C4-2B (cell line): ENCODE results near the gene MSX1.

ENCODE experiments used
- H3K27ac ChIP-seq: fragments of 450-650 bp; 2 replicates; pipeline ENCODE4 v1.5.1; 2017
- ZFX ChIP-seq: fragments of 450-650 bp; IDR thresholded peaks from 2 replicates; pipeline ENCODE4 v1.6.1; 2017
- TF ChIP-seq, protein P1 (sequence below): fragments of 450-650 bp; conservative IDR thresholded peaks from 2 replicates; pipeline ENCODE4 v1.5.1; 2017; ENCODE audit warnings: mild to moderate bottlenecking

Gene MSX1

DNA sequence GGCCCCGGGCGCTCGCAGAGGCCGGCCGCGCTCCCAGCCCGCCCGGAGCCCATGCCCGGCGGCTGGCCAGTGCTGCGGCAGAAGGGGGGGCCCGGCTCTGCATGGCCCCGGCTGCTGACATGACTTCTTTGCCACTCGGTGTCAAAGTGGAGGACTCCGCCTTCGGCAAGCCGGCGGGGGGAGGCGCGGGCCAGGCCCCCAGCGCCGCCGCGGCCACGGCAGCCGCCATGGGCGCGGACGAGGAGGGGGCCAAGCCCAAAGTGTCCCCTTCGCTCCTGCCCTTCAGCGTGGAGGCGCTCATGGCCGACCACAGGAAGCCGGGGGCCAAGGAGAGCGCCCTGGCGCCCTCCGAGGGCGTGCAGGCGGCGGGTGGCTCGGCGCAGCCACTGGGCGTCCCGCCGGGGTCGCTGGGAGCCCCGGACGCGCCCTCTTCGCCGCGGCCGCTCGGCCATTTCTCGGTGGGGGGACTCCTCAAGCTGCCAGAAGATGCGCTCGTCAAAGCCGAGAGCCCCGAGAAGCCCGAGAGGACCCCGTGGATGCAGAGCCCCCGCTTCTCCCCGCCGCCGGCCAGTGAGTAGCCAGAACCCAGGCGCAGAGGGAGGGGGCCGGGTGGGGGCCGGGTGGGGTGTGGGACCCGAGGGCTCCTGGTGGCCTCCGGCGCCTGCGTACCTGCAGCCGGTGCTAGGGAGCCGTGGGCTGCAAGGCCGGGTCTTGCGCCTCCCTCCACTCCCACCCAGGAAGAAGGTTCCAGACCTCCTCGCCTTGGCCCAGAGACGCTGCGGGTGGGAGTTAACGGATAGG lies 534 bp downstream of the MSX1 start:
- TF ChIP-seq ZFX, result peak; percentile 64; the same call in 1 of the 2 replicates
- TF ChIP-seq, protein P1, sequence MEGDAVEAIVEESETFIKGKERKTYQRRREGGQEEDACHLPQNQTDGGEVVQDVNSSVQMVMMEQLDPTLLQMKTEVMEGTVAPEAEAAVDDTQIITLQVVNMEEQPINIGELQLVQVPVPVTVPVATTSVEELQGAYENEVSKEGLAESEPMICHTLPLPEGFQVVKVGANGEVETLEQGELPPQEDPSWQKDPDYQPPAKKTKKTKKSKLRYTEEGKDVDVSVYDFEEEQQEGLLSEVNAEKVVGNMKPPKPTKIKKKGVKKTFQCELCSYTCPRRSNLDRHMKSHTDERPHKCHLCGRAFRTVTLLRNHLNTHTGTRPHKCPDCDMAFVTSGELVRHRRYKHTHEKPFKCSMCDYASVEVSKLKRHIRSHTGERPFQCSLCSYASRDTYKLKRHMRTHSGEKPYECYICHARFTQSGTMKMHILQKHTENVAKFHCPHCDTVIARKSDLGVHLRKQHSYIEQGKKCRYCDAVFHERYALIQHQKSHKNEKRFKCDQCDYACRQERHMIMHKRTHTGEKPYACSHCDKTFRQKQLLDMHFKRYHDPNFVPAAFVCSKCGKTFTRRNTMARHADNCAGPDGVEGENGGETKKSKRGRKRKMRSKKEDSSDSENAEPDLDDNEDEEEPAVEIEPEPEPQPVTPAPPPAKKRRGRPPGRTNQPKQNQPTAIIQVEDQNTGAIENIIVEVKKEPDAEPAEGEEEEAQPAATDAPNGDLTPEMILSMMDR, result no peak
- peak overlapping the region; percentile 72 for H3K27ac ChIP-seq

DNA sequence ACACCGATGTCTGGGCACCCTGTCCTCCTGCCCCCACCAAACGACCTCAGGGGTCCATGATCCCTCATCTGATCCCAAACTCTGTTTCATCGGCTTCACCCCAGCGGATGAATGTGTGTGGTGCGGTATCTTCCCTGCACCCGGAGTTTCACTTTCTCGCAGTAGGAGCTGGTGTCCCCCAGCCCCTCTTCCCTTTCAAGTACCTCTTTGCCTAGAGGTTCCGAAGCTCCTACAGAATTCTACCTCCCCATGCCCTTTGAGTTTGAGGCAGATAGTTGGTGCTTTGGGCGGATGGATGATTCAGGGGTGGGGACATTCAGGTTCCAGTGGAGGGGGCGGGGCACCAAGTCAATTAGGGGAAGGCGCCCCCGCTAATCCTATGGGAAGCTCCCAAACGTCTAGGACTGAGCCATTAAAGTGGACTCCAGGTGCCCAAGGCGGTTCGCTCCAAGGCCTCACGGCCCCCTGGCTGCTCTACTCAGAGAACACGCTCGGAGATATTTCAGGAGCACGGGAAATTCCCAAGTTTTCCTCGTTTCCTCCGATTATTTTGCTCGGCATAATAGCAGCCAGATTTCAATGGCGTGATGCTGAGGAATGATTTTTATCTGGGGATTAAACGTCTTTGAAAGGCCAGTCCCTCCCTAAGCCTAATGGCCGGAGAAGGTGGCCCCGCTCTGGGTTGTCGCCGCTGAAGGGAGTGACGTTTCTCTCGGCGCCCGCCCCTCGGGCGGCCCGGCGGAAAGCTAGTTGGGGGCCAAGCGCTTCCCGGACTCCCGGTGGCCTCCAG lies 1.3 kb downstream of the MSX1 start:
- H3K27ac ChIP-seq, result peak overlapping the region; percentile 72; the same call in 1 of the 2 replicates
- TF ChIP-seq, protein P1, result no peak
- no peak for TF ChIP-seq ZFX

DNA sequence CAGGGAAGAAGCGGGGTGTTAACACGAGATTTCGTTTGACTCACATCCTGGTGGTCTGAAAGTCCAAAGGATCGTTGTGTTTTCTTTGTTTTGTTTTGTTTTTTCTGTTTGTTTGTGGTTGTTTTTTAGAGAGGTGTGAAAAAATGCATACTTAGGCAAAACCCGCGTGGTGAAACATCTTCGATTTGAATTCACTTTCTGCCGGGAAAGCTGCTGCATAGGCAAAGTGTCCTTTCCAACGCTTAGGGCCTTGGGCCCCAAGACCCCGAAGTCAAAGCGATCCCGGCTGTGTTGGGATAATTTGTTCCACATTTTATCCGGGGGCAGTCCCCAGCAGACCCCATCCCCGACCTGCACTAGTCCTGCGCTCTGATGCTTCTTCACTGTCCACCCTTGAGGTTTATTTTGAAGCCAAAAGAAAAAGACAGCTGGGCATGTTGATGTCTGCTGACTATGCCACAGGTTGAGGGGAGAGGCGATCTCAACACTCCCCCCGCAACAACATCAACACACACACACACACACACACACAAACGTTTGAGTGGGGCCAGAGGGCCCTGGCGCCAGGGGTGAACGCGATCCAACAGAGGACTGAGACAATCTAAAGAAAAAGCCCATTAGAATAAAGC lies 2.0 kb downstream of the MSX1 start:
- TF ChIP-seq ZFX, result no peak
- TF ChIP-seq, protein P1, result no peak
- H3K27ac ChIP-seq, result no peak overlapping the region

DNA sequence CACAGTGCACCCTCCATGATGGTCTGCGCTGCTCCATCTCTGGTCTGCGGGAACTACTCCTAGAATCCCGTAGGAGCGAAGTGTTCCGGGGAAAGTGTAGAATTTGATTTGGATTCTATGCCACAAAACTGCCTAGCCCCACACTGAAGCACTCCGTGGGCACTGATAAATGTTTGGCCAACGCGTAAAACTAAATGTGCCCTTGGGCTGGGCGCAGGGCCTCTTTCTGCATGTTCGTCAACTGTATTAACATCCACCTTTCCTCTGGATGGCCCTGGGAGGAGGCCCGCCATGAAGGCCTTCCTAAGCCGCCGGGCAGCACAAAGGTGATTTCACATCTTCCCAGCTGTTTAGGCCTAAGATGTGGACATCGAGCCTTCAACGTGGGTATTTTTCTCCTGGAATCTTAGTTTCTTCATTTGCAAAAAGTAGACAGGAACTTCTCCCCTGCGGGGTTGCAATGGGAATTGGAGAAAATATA lies 2.6 kb downstream of the MSX1 start:
- TF ChIP-seq ZFX, result no peak
- TF ChIP-seq, protein P1, result no peak
- H3K27ac ChIP-seq, result no peak overlapping the region

DNA sequence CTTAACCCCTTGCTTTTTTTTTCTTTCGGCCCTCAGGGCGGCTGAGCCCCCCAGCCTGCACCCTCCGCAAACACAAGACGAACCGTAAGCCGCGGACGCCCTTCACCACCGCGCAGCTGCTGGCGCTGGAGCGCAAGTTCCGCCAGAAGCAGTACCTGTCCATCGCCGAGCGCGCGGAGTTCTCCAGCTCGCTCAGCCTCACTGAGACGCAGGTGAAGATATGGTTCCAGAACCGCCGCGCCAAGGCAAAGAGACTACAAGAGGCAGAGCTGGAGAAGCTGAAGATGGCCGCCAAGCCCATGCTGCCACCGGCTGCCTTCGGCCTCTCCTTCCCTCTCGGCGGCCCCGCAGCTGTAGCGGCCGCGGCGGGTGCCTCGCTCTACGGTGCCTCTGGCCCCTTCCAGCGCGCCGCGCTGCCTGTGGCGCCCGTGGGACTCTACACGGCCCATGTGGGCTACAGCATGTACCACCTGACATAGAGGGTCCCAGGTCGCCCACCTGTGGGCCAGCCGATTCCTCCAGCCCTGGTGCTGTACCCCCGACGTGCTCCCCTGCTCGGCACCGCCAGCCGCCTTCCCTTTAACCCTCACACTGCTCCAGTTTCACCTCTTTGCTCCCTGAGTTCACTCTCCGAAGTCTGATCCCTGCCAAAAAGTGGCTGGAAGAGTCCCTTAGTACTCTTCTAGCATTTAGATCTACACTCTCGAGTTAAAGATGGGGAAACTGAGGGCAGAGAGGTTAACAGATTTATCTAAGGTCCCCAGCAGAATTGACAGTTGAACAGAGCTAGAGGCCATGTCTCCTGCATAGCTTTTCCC lies 3.4 kb downstream of the MSX1 start:
- no peak overlapping the region for H3K27ac ChIP-seq
- TF ChIP-seq ZFX, result no peak
- TF ChIP-seq, protein P1, result no peak

DNA sequence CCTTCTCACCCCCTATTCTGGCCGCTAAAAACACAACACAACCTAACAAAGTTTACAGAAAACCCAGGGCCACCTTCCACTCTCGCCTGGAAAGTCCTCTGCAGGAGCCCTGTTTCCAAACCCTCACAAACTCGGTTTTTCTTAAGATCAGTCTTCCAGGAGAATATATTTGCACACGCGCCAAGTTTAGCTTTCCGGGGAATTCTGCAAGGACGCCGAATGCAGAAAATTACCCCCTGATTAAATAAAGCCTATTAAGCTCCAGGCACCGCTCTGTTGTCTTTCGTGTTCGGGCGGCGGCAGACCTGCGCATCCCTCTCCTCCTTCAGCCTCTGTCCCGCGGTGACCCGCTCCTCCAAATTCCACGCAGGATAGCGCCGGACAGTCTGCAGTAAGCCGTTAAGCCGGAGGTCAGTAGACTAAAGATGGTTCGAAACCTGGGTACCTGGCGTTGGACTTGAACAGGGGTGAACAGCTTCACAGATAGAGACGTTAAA lies 5.0 kb downstream of the MSX1 start:
- no peak for TF ChIP-seq ZFX
- TF ChIP-seq, protein P1, result no peak
- no peak overlapping the region for H3K27ac ChIP-seq
